GM10248 (cell line): ENCODE results near the gene AMBRA1.
"Not testable (repeated sequence)": the region's sequence is repeated elsewhere in the genome, so short reads cannot be mapped to it uniquely, and the experiment has no call there.

Experiments
- CTCF ChIA-PET: fragments of 300-600 bp; sonication (Branson Sonifier 250); formaldehyde crosslinking; extraction: SDS; loops from one replicate; lab custom pipeline; 2021; ENCODE audit warnings: antibody characterized with exemption; lab: Yijun Ruan, JAX
- POLR2A ChIA-PET: fragments of 350-650 bp; sonication (Branson Sonifier 250); formaldehyde crosslinking; extraction: SDS; loops from one replicate; lab custom pipeline; 2020; ENCODE audit warnings: antibody characterized with exemption; lab: Yijun Ruan, JAX
- DNase-seq: peaks from one replicate; pipeline ENCODE4 v3.0.0; 2012; ENCODE audit errors: extremely low spot score
- TF ChIP-seq, protein P1 (sequence below): IDR thresholded peaks from 2 replicates; pipeline ENCODE4 v1.5.1; 2012; ENCODE audit warnings: mild to moderate bottlenecking, low read depth; ENCODE audit errors: extremely low read depth, missing control alignments, control extremely low read depth

AMBRA1 gene

DNA sequence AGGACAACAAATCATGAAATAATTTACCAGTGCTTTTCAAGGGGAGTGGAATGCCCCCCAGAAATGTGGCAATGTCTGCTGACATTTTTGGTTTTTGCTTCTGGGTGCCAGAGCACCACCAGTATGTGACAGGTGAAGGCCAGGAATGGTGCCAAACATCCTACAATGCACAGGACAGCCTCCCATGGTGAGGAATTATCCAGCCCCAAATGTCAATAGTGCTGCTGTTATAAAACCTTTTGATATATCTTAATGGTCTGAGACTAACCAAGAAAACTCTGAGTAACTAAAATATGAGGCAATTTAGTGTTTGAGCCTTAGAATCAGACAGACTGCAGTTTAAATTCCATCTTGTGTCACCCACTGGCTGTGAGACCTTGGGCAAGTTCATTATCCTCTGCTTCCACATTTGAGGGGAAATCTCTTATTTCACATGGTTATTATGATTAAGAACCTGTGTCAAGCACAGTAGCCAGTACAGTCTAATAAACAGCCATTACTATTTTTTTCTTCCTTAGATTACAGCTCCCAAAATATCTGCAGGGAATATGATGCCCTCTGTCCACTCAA lies 69.5 kb downstream of the AMBRA1 start:
- ChIA-PET CTCF (interaction anchor here (1.0 to 2.9 kb wide), 5 partner anchors 12 to 151 kb away, joined by 3 to 15 read pairs (median 4); no protein-coding TSS in a partner anchor), POLR2A (no interaction called here)
- TF ChIP-seq, protein P1, sequence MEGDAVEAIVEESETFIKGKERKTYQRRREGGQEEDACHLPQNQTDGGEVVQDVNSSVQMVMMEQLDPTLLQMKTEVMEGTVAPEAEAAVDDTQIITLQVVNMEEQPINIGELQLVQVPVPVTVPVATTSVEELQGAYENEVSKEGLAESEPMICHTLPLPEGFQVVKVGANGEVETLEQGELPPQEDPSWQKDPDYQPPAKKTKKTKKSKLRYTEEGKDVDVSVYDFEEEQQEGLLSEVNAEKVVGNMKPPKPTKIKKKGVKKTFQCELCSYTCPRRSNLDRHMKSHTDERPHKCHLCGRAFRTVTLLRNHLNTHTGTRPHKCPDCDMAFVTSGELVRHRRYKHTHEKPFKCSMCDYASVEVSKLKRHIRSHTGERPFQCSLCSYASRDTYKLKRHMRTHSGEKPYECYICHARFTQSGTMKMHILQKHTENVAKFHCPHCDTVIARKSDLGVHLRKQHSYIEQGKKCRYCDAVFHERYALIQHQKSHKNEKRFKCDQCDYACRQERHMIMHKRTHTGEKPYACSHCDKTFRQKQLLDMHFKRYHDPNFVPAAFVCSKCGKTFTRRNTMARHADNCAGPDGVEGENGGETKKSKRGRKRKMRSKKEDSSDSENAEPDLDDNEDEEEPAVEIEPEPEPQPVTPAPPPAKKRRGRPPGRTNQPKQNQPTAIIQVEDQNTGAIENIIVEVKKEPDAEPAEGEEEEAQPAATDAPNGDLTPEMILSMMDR, result no peak
- no peak for DNase-seq

DNA sequence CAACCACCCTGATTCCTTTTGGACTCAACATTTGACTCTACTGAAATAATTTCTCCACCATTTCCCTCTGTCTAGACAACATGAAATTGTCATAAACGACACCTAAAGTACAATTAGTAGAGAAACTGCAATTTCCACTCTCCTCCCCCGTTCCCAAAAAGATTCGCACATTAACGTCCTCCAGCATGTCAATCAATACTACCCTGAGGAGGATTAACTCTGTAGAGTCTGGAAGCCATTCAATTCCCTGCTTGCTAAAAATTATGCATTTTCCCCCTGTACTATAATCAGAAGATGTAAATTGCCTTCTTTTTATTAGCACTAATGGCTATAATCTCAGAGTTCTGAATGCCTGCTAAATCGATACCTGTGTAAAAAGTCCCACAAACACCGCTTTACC lies 70.5 kb downstream of the AMBRA1 start:
- TF ChIP-seq, protein P1, result no peak
- POLR2A ChIA-PET, result no interaction called here
- CTCF ChIA-PET, result interaction anchor here (1.6 kb wide), 3 partner anchors 17 to 135 kb away, joined by 6 to 8 read pairs (median 8); no protein-coding TSS in a partner anchor
- DNase-seq, result no peak

DNA sequence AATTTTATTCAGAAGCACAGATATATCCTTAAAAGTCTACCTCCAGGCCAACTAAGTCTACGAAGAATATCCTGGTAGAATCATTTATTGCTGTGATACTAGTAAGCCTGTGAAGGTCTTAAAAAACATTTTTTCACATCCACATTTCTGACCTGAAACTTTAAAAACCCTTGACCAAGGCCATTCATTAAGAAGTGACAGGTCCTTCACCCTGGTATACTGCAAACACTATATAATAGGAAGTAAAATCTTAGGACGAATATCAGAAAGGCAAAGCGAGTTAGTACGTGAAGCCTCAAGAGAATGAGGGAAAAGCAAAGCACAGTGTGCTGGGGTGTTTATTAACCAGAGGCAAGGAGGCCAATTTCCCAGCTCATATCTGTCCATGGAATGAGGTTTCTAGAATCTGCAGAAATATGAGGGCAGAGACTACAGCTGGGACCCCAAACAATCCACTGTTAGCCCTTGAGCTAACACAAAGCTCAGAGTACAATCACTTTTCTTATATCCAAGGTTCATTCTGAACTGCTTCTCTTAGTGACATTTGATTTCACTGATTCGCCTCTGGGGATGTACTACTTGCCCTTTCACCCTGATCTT lies 71.0 kb downstream of the AMBRA1 start:
- DNase-seq, result no peak
- ChIA-PET CTCF (interaction anchor here (0.6 to 1.6 kb wide), 9 partner anchors 11 to 134 kb away, joined by 3 to 8 read pairs (median 3); no protein-coding TSS in a partner anchor), POLR2A (no interaction called here)
- TF ChIP-seq, protein P1, result no peak

DNA sequence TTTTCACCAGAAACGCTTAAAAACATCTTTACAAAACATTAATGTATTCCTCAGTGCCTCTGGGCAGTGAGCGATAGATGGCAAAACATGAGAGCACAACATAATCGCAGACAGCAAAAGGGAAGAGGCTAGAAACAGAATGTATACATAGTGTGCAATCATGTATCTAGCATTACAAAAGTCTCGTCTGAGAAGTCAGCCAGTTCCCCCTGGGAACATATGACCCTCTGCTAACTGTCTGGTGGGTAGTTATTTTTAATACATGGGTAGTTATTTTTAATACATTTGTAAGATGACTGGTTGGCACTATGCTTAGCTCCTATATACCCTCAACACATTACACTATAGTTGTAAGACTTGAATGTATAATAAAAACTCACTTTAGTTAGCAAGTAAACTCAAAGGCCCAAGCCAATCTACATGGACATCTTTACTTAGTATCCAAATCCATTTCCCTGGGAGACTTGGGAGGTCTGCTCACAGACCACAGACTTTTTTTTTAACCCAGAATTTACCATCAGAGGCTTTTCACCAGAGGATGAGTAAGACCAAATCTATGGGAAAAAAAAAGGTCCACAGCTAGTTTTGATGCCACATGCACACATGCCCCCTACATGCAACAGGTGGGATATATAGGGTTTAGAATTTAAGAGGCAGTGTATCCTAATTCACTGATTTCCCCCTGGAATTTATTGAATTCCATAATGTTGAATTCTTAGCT lies 71.7 kb downstream of the AMBRA1 start:
- DNase-seq, result no peak
- ChIA-PET POLR2A (no interaction called here), CTCF (interaction anchor here (0.6 to 1.6 kb wide), 9 partner anchors 10 to 134 kb away, joined by 3 to 8 read pairs (median 3); no protein-coding TSS in a partner anchor)
- TF ChIP-seq, protein P1, result peak; percentile 24

DNA sequence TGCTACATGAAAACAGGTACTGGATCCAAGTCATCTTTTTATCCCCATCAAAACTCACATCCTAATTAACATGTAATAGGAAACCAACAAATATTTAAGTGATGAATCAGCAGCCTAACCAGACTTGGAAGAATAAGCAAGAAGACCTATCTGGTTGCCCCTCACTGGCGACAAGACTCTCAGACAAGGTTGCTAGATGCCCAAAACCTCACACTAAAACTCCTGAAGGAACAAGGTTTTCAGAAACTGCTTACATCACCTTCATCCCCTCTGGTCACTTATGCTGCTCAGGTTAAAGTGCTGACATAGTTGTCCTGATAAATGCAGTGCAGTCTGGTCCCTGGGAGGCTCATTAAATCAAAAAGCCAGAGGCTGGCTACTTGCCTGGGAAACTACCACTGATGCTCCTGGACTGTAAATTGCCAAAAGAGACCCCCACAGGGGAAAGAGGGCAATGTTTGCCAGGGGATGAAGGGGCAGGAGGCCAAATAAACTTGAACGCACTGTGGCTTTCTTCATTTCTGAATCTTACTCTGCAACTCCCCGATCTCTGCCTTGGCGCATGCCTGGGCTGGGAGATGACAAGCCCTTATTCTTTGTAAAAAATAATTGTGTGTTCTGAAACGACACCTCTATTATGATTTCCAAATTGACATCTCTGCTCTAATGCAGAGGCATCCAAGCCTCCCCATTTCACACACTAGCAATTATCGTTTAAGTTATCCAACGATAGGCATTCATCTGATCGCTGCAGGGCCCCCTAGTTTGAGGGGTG lies 72.7 kb downstream of the AMBRA1 start:
- ChIA-PET CTCF (interaction anchor here (2.2 to 5.4 kb wide), 2 partner anchors 8 to 31 kb away, joined by 8 to 32 read pairs; no protein-coding TSS in a partner anchor), POLR2A (no interaction called here)
- DNase-seq, result no peak
- TF ChIP-seq, protein P1, result no peak

DNA sequence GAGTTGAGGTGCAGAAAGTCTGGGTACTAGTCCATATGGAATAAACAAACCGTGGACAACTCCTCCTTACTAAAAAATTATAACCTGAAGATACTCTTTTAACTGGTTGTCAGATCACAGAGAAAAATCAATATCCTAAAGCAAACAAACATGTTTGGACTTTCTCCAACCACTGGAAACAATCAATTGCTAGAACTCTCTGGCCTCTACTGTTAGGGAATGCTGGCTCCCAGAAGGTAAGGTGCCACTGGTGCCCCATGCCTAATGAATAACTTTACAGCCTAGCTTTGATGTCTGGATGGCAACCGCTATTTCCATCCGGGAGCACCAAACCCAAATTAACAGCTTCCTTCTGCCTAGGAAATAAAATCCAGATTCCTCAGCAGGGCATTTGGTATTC lies 74.5 kb downstream of the AMBRA1 start:
- ChIA-PET CTCF (interaction anchor here (1.0 to 5.4 kb wide), 7 partner anchors 10 to 151 kb away, joined by 3 to 32 read pairs (median 3); no protein-coding TSS in a partner anchor), POLR2A (no interaction called here)
- TF ChIP-seq, protein P1, result no peak
- no peak for DNase-seq

DNA sequence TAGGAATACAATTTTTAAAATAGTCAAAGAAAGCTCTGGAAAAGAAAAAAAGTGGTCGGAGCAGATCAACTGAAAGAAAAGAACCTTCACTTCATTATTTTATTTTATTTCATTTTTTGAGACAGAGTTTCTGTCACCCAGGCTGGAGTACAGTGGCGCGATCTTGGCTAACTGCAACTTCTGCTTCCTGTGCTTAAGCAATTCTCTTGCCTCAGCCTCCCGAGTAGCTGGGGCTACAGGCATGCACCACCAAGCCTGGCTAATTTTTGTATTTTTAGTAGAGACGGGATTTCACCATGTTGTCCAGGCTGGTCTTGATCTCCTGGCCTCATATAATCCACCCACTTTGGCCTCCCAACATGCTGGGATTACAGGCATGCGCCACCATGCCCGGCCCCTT lies 74.9 kb downstream of the AMBRA1 start:
- CTCF ChIA-PET, result interaction anchor here (1.0 to 5.4 kb wide), 8 partner anchors 8 to 130 kb away, joined by 3 to 32 read pairs (median 3); no protein-coding TSS in a partner anchor

More for the DNA sequence above, 74.9 kb downstream of the AMBRA1 start:
- DNase-seq, POLR2A ChIA-PET: not testable (repeated sequence)
